HG02623 (cell line): ENCODE data around the gene CC2D1A.
A peak's percentile ranks its signal among the peaks of the same experiment; 100 is the strongest.

Experiments used
- ATAC-seq: cut with Tn5 transposase; IDR thresholded peaks from one replicate; pipeline ENCODE4 v1.9.1; 2021; ENCODE audit warnings: moderate library complexity; ENCODE audit not compliant: unreplicated experiment

The CC2D1A gene

GRCh38 chr19:13905634-13906520 is at the start of gene CC2D1A, which contains the start of gene BRME1:
Gene CC2D1A, plus strand, starts transcription at chr19:13906201. Its CDS starts 241 bp downstream, at chr19:13906442.
Gene BRME1, minus strand, starts transcription at chr19:13906117. Its CDS starts 1,225 bp downstream, at chr19:13904892.
- peak; percentile 73 for ATAC-seq

GRCh38 chr19:13856497-13856896 is 49.5 kb upstream of the CC2D1A start:
- no peak for ATAC-seq

- no peak for ATAC-seq
These were observed 46.6 kb upstream of the CC2D1A start for GRCh38 chr19:13859361-13859880.

GRCh38 chr19:13860679-13861391 is 45.2 kb upstream of the CC2D1A start:
- no peak for ATAC-seq

GRCh38 chr19:13861392-13861713 is 44.6 kb upstream of the CC2D1A start:
- peak; percentile 22 for ATAC-seq

GRCh38 chr19:13861714-13862531 is 44.1 kb upstream of the CC2D1A start:
- ATAC-seq, result peak; percentile 56

GRCh38 chr19:13864046-13864666 is 41.8 kb upstream of the CC2D1A start:
- ATAC-seq, result no peak

- ATAC-seq, result no peak
These were observed 41.1 kb upstream of the CC2D1A start for GRCh38 chr19:13864667-13865570.

GRCh38 chr19:13865571-13866462 is 40.2 kb upstream of the CC2D1A start:
- no peak for ATAC-seq

GRCh38 chr19:13866463-13867046 is 39.4 kb upstream of the CC2D1A start:
- ATAC-seq, result no peak

- no peak for ATAC-seq
These were observed 37.3 kb upstream of the CC2D1A start for GRCh38 chr19:13868663-13869062.

- no peak for ATAC-seq
These were observed 36.7 kb upstream of the CC2D1A start for GRCh38 chr19:13869281-13869680.

- ATAC-seq, result no peak
These were observed 35.1 kb upstream of the CC2D1A start for GRCh38 chr19:13870873-13871272.

- ATAC-seq, result no peak
These were observed 33.7 kb upstream of the CC2D1A start for GRCh38 chr19:13872339-13872694.

GRCh38 chr19:13872695-13873389 is 33.2 kb upstream of the CC2D1A start:
- ATAC-seq, result no peak

GRCh38 chr19:13873834-13874515 is 32.0 kb upstream of the CC2D1A start:
- no peak for ATAC-seq

- ATAC-seq, result no peak
These were observed 30.2 kb upstream of the CC2D1A start for GRCh38 chr19:13875824-13876223.
